ENCODE data around the gene SLC22A5. TPM values are rescaled to one million over a fixed set of nuclear protein-coding genes. Genes with fewer than 3 reads are reported as not detected.

The SLC22A5 gene
- total RNA-seq, 1 donor from 2014 or later = 14.7 TPM

DNA sequence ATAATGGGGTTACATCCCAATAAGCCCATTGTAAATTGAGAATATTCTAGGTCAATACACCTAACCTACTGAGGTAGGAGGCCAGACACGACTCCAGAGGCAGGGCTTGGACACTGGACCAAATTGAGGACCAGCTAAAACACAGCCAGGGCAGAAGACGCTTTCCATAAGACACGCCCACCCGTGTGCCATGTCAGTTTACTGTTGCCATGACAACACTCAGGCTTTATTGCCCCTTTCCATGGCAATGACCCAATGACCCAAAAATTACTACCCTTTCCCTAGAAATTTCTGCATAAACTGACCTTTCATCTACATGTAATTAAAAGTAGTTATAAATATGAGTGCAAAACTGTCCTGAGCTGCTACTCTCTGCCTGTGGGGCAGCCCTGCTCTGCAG, 43.8 kb upstream of the SLC22A5 start:
- no peaks in the 10 kb centered on the region for H3K9me3 Mint-ChIP-seq (ENCODE audit: low read depth)
- TF ChIP-seq, protein P1, sequence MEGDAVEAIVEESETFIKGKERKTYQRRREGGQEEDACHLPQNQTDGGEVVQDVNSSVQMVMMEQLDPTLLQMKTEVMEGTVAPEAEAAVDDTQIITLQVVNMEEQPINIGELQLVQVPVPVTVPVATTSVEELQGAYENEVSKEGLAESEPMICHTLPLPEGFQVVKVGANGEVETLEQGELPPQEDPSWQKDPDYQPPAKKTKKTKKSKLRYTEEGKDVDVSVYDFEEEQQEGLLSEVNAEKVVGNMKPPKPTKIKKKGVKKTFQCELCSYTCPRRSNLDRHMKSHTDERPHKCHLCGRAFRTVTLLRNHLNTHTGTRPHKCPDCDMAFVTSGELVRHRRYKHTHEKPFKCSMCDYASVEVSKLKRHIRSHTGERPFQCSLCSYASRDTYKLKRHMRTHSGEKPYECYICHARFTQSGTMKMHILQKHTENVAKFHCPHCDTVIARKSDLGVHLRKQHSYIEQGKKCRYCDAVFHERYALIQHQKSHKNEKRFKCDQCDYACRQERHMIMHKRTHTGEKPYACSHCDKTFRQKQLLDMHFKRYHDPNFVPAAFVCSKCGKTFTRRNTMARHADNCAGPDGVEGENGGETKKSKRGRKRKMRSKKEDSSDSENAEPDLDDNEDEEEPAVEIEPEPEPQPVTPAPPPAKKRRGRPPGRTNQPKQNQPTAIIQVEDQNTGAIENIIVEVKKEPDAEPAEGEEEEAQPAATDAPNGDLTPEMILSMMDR (IDR thresholded peaks at IDR 0.05; ENCODE audit: unreplicated experiment) = no peak
- H3K4me1 Mint-ChIP-seq (ENCODE audit: low read depth) = peaks cover 10% of the 10 kb centered on the region
- H3K4me3 Mint-ChIP-seq (ENCODE audit: low read depth) = no peak overlapping the region
- H3K27me3 Mint-ChIP-seq = no peaks in the 10 kb centered on the region
- H3K27ac Mint-ChIP-seq = no peak overlapping the region
- no peak for DNase-seq (ENCODE audit: low spot score, unreplicated experiment)
- H3K36me3 Mint-ChIP-seq (ENCODE audit: insufficient read depth) = peaks cover 1% of the 10 kb centered on the region

GRCh38 chr5:132327252-132327955, 42.1 kb upstream of the SLC22A5 start:
- Mint-ChIP-seq H3K36me3 (ENCODE audit: insufficient read depth) (peaks cover 1% of the 10 kb centered on the region), H3K9me3 (ENCODE audit: low read depth) (no peaks in the 10 kb centered on the region), H3K4me1 (ENCODE audit: low read depth) (peaks cover 6% of the 10 kb centered on the region), H3K27ac (no peak overlapping the region), H3K27me3 (no peaks in the 10 kb centered on the region), H3K4me3 (ENCODE audit: low read depth) (no peak overlapping the region)
- TF ChIP-seq, protein P1 (IDR thresholded peaks at IDR 0.05; ENCODE audit: unreplicated experiment) = no peak
- DNase-seq (ENCODE audit: low spot score, unreplicated experiment) = no peak

DNA sequence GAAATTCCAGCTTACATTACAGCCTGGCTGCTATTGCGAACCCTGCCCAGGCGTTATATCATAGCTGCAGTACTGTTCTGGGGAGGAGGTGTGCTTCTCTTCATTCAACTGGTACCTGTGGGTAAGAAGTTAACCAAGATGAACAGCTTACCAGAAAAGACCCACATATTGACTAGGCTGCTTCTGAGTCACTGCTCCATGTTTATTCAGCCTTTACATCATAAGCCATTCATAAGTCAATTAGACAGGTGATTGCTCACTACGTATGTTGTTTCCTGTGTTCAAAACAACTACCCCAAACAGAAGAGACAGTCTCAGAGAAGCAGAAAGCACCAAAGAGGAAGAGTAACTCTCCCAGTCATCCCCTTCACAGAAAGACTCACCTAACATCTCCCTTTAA, 34.7 kb upstream of the SLC22A5 start:
- H3K27me3 Mint-ChIP-seq = no peaks in the 10 kb centered on the region
- H3K9me3 Mint-ChIP-seq (ENCODE audit: low read depth) = peaks cover 3% of the 10 kb centered on the region
- no peak overlapping the region for H3K27ac Mint-ChIP-seq
- peaks cover 5% of the 10 kb centered on the region for H3K4me1 Mint-ChIP-seq (ENCODE audit: low read depth)
- TF ChIP-seq, protein P1 (IDR thresholded peaks at IDR 0.05; ENCODE audit: unreplicated experiment) = no peak
- no peak for DNase-seq (ENCODE audit: low spot score, unreplicated experiment)
- peaks cover 2% of the 10 kb centered on the region for H3K36me3 Mint-ChIP-seq (ENCODE audit: insufficient read depth)
- H3K4me3 Mint-ChIP-seq (ENCODE audit: low read depth) = no peak overlapping the region

GRCh38 chr5:132335402-132335801, 34.1 kb upstream of the SLC22A5 start:
- Mint-ChIP-seq H3K9me3 (ENCODE audit: low read depth) (peaks cover 3% of the 10 kb centered on the region), H3K4me3 (ENCODE audit: low read depth) (no peak overlapping the region), H3K36me3 (ENCODE audit: insufficient read depth) (peaks cover 2% of the 10 kb centered on the region), H3K27ac (no peak overlapping the region), H3K27me3 (no peaks in the 10 kb centered on the region), H3K4me1 (ENCODE audit: low read depth) (peaks cover 8% of the 10 kb centered on the region)
- TF ChIP-seq, protein P1 (IDR thresholded peaks at IDR 0.05; ENCODE audit: unreplicated experiment) = no peak
- DNase-seq (ENCODE audit: low spot score, unreplicated experiment) = no peak

GRCh38 chr5:132339502-132339901, 30.0 kb upstream of the SLC22A5 start:
- Mint-ChIP-seq H3K4me1 (ENCODE audit: low read depth) (peaks cover 9% of the 10 kb centered on the region), H3K36me3 (ENCODE audit: insufficient read depth) (peaks cover 2% of the 10 kb centered on the region), H3K27ac (no peak overlapping the region), H3K27me3 (no peaks in the 10 kb centered on the region), H3K9me3 (ENCODE audit: low read depth) (peaks cover 3% of the 10 kb centered on the region), H3K4me3 (ENCODE audit: low read depth) (no peak overlapping the region)
- TF ChIP-seq, protein P1 (IDR thresholded peaks at IDR 0.05; ENCODE audit: unreplicated experiment) = no peak
- no peak for DNase-seq (ENCODE audit: low spot score, unreplicated experiment)
